ENCODE measurements around the gene MCM9. TPM values are rescaled to one million over a fixed set of nuclear protein-coding genes. Genes with fewer than 3 reads are reported as not detected.
A peak's percentile ranks its signal among the peaks of the same experiment; 100 is the strongest.
"Not testable (repeated sequence)": the region's sequence is repeated elsewhere in the genome, so short reads cannot be mapped to it uniquely, and the experiment has no call there.

The MCM9 gene
- total RNA-seq, 2 donors from 2014 or later, result 24.2 to 28.1 TPM

DNA sequence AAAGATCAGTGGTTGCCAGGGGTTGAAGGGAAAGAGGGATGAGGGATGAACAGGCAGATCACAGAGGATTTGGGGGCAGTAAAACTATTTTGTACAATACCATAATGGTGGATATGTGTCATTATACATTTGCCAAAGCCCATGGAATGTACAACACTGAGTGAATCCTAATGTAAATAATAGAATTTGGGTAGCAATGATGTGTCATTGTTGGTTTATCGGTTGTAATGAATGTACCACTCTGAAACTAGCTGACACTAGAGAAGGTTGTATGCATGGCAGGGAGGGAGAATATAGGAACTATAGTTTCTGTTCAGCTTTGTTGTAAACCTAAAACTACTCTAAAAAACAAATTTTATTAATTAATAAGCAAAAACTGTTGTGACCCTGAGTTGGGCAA is 58.8 kb downstream of the MCM9 start:
- peaks cover 22 to 33% of the 10 kb centered on the region in 2 donors for H3K4me1 Mint-ChIP-seq (ENCODE audit: low read depth in 2 of 2)
- DNase-seq (ENCODE audit: low spot score) (no peak), ATAC-seq (no peak)
- no peak overlapping the region for H3K4me3 Mint-ChIP-seq
- H3K27ac Mint-ChIP-seq, result no peak overlapping the region
- peaks cover 5% of the 10 kb centered on the region for H3K36me3 Mint-ChIP-seq
- H3K27me3 Mint-ChIP-seq, result no peaks in the 10 kb centered on the region
- H3K9me3 Mint-ChIP-seq, result no peaks in the 10 kb centered on the region

DNA sequence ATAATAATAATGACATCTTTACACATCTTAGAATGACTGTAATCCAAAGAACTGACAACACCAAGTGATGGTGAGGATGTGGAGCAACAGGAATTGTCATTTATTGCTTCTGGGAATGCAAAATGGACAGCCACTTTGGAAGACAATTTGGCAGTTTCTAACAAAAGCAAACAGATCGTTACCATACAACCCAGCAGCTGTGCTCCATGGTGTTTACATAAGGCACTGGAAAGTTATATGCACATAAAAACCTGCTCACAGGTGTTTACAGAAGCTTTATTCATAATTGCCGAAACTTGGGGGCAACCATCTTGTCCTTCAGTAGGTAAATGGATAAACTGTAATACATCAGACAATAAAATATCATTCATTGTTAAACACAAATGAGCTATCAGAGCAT is 59.3 kb downstream of the MCM9 start:
- Mint-ChIP-seq H3K4me3 (no peak overlapping the region), H3K27ac (no peak overlapping the region), H3K9me3 (no peaks in the 10 kb centered on the region), H3K36me3 (peaks cover 5% of the 10 kb centered on the region), H3K27me3 (no peaks in the 10 kb centered on the region), H3K4me1 (ENCODE audit: low read depth in 2 of 2) (peaks cover 22 to 34% of the 10 kb centered on the region in 2 donors)
- no peak for DNase-seq (ENCODE audit: low spot score)
- no peak for ATAC-seq

- no peak for DNase-seq (ENCODE audit: low spot score)
- H3K36me3 Mint-ChIP-seq, result no peaks in the 10 kb centered on the region
- no peak for ATAC-seq
- no peak overlapping the region for H3K4me3 Mint-ChIP-seq
- H3K4me1 Mint-ChIP-seq (ENCODE audit: low read depth in 2 of 2), result peaks cover 35 to 48% of the 10 kb centered on the region in 2 donors
- H3K9me3 Mint-ChIP-seq, result no peaks in the 10 kb centered on the region
- H3K27me3 Mint-ChIP-seq, result no peaks in the 10 kb centered on the region
- H3K27ac Mint-ChIP-seq, result no peak overlapping the region
These were observed 61.7 kb downstream of the MCM9 start for GRCh38 chr6:118873239-118873638.

DNA sequence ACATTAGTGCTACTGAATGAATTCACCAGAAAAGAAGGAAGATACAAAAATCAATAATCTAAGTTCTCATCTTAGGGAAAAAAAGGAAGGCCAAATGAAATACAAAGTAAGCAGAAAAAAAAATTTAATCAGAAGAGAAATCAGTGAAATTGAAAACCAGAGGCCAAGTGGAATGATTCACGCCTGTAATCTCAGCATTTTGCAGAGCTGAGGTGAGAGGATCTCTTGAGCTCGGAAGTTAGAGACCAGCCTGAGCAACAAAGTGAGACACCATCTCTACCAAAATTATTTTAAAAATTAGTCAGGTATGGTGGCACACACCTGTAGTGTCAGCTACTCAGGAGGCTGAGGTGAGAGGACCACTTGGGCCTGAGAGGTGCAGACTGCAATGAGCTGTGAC is 62.2 kb downstream of the MCM9 start:
- Mint-ChIP-seq H3K27ac (no peak overlapping the region), H3K9me3 (no peaks in the 10 kb centered on the region), H3K36me3 (no peaks in the 10 kb centered on the region), H3K4me3 (no peak overlapping the region), H3K4me1 (ENCODE audit: low read depth in 2 of 2) (peaks cover 35 to 46% of the 10 kb centered on the region in 2 donors), H3K27me3 (no peaks in the 10 kb centered on the region)
- ATAC-seq, result no peak
- no peak for DNase-seq (ENCODE audit: low spot score)

DNA sequence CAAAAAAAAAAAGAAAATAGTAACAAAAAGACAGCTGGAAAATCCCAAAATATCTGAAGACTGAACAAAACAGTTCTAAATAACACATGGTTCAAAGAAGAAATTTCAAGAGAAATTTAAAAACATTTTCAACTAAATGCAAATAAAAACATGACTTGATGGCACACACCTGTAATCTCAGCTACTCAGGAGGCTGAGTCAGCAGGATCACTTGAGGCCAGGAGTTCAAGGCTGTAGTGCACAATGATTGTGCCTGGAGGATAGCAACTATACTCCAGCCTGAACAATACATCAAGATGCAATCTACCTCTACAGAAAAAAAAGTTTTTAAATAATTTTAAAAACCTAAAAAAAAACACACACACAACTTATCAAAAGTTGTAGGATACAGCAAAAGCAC is 62.6 kb downstream of the MCM9 start:
- Mint-ChIP-seq H3K9me3 (no peaks in the 10 kb centered on the region), H3K27me3 (no peaks in the 10 kb centered on the region), H3K36me3 (no peaks in the 10 kb centered on the region), H3K27ac (no peak overlapping the region), H3K4me3 (no peak overlapping the region), H3K4me1 (ENCODE audit: low read depth in 2 of 2) (peaks cover 32 to 45% of the 10 kb centered on the region in 2 donors)
- ATAC-seq, result no peak
- DNase-seq (ENCODE audit: low spot score), result no peak

DNA sequence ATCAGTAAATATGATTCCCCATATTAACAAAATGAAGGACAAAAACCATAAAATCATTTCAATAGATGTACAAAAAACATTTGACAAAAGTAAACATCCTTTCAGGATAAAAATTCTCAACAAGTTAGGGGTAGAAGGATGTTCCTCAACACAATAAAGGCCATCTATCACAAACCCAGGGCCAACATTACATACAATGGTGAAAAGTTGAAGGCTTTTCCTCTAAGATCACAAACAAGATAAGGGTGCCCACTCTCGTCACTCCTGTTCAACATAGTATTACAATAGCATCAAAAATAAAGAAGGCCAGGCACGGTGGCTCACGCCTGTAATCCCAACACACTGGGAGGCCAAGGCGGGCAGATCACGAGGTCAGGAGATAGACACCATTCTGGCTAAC is 63.6 kb downstream of the MCM9 start:
- H3K27ac Mint-ChIP-seq, result no peak overlapping the region
- H3K4me3 Mint-ChIP-seq, result no peak overlapping the region
- ATAC-seq (no peak), DNase-seq (ENCODE audit: low spot score) (no peak)
- peaks cover 3% of the 10 kb centered on the region for H3K36me3 Mint-ChIP-seq
- H3K9me3 Mint-ChIP-seq, result no peaks in the 10 kb centered on the region
- H3K27me3 Mint-ChIP-seq, result no peaks in the 10 kb centered on the region
- peaks cover 33 to 45% of the 10 kb centered on the region in 2 donors for H3K4me1 Mint-ChIP-seq (ENCODE audit: low read depth in 2 of 2)

GRCh38 chr6:118869894-118870589 is 64.9 kb downstream of the MCM9 start:
- no peak overlapping the region for H3K27ac Mint-ChIP-seq
- no peaks in the 10 kb centered on the region for H3K27me3 Mint-ChIP-seq
- no peak overlapping the region for H3K4me3 Mint-ChIP-seq
- peaks cover 9% of the 10 kb centered on the region for H3K36me3 Mint-ChIP-seq
- H3K4me1 Mint-ChIP-seq (ENCODE audit: low read depth in 2 of 2), result peaks cover 45 to 54% of the 10 kb centered on the region in 2 donors
- H3K9me3 Mint-ChIP-seq, result no peaks in the 10 kb centered on the region
- DNase-seq (ENCODE audit: low spot score) (no peak), ATAC-seq (no peak)

DNA sequence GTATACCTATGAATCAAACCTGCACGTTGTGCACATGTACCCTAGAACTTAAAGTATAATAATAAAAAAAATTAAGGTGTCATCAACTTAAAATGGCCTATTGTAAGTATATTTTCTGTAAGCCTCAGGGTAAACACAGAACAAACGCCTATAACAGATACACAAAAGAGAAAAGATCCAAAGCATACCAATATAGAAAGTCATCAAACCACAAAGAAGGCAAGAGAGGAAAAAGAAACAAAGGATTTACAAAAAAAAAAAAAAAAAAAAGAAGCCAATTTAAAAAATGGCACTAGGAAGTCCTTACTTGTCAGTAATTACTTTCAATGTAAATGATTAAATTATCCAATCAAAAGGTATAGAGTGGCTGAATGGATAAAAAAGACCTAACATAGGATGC is 65.6 kb downstream of the MCM9 start:
- Mint-ChIP-seq H3K9me3 (no peaks in the 10 kb centered on the region), H3K4me1 (ENCODE audit: low read depth in 2 of 2) (peaks cover 52 to 60% of the 10 kb centered on the region in 2 donors), H3K27ac (no peak overlapping the region), H3K36me3 (peaks cover 9% of the 10 kb centered on the region), H3K27me3 (no peaks in the 10 kb centered on the region), H3K4me3 (no peak overlapping the region)
- ATAC-seq (no peak), DNase-seq (ENCODE audit: low spot score) (no peak)

DNA sequence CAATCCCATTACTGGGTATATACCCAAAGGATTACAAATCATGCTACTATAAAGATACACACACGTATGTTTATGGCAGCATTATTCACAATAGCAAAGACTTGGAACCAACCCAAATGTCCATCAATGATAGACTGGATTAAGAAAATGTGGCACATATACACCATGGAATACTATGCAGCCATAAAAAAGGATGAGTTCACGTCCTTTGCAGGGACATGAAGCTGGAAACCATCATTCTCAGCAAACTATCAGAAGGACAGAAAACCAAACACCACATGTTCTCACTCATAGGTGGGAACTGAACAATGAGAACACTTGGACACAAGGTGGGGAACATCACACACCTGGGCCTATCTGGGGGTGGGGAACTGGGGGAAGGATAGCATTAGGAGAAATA is 66.1 kb downstream of the MCM9 start:
- H3K27me3 Mint-ChIP-seq; H3K9me3 Mint-ChIP-seq; H3K36me3 Mint-ChIP-seq; H3K27ac Mint-ChIP-seq; H3K4me3 Mint-ChIP-seq; ATAC-seq; DNase-seq (ENCODE audit: low spot score): not testable (repeated sequence)
- H3K4me1 Mint-ChIP-seq (ENCODE audit: low read depth in 2 of 2), result peaks cover 55 to 65% of the 10 kb centered on the region in 2 donors

DNA sequence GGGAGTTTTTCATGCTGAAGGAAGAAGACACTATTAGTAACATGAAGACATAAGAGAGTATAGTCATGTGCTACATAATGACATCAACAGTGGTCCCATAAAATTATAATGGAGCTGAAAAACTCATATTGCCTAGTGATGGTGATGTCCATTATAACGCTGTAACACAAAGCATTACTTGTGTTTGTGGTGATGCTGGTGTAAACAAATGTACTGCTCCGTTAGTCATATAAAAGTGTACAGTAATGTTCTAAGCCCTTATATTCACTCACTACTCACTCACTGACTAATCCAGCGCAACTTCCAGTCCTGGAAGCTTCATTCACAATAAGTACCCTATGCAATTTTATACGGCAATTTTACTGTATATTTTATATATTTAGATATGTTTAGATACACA is 67.8 kb downstream of the MCM9 start:
- no peak for ATAC-seq
- Mint-ChIP-seq H3K27me3 (no peaks in the 10 kb centered on the region), H3K36me3 (peaks cover 9% of the 10 kb centered on the region), H3K4me3 (no peak overlapping the region), H3K4me1 (ENCODE audit: low read depth in 2 of 2) (peaks cover 55 to 70% of the 10 kb centered on the region in 2 donors), H3K9me3 (no peaks in the 10 kb centered on the region), H3K27ac (no peak overlapping the region)
- no peak for DNase-seq (ENCODE audit: low spot score)

DNA sequence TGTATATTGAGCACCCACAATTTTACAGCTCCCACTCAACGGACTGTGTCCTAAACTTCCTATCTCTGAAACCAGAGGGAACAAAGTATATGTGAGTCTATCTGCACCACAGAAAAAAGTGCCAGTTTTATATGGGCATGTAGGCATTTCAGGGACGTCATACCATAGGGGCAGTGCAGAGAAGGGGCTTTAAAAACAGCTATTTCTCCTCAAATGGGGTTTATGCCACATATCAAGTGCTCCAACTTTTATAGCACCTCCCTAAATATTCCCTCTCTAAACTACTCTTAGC is 69.9 kb downstream of the MCM9 start:
- peak overlapping the region in 1 of 2 donors; percentile 25 for H3K27ac Mint-ChIP-seq
- peaks cover 14% of the 10 kb centered on the region for H3K36me3 Mint-ChIP-seq
- DNase-seq (ENCODE audit: low spot score) (no peak), ATAC-seq (no peak)
- H3K4me3 Mint-ChIP-seq, result no peak overlapping the region
- peaks cover 54 to 62% of the 10 kb centered on the region in 2 donors for H3K4me1 Mint-ChIP-seq (ENCODE audit: low read depth in 2 of 2)
- H3K9me3 Mint-ChIP-seq, result no peaks in the 10 kb centered on the region
- no peaks in the 10 kb centered on the region for H3K27me3 Mint-ChIP-seq

DNA sequence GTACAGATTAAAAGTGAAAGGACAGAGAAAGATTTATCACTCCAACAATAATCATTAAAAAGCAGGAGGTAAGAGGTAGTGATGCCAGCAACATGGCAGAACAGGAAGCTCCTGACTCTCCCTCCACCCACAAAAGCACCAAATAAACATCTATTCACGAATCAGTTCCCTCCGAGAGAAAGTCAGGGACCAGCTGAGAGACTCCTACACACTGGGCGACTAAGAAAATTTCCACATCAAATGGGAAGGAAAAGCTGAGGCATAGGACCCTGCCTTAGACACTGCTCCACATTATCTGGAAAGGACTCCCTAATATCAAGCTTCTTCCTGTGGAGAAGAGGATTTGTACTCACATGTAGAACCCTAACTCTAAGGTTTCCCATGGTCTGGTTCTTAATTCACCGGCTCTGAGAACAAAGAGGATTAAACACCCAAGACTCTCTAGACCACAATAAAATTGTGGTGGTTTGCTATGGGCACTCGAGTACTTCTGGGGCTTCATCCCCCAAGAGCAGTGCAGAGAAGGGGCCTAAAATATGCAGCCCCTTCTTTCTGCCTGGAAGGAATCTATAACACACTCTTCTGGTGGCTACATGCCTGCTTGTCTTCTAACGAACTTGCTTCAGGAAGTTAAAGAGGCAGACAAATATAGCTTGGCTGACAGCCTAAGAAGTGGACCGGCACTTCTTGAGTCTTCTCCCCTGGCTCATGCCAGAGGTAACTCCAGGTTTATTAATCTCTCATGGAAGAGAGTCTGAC is 70.4 kb downstream of the MCM9 start:
- H3K9me3 Mint-ChIP-seq, result no peaks in the 10 kb centered on the region
- H3K36me3 Mint-ChIP-seq, result peaks cover 16% of the 10 kb centered on the region
- peak overlapping the region in 1 of 2 donors; percentile 25 for H3K27ac Mint-ChIP-seq
- ATAC-seq, result peak in 1 of 2 donors; percentile 20
- peaks cover 53 to 62% of the 10 kb centered on the region in 2 donors for H3K4me1 Mint-ChIP-seq (ENCODE audit: low read depth in 2 of 2)
- H3K4me3 Mint-ChIP-seq, result peak overlapping the region; percentile 7
- H3K27me3 Mint-ChIP-seq, result no peaks in the 10 kb centered on the region
- DNase-seq (ENCODE audit: low spot score), result no peak

DNA sequence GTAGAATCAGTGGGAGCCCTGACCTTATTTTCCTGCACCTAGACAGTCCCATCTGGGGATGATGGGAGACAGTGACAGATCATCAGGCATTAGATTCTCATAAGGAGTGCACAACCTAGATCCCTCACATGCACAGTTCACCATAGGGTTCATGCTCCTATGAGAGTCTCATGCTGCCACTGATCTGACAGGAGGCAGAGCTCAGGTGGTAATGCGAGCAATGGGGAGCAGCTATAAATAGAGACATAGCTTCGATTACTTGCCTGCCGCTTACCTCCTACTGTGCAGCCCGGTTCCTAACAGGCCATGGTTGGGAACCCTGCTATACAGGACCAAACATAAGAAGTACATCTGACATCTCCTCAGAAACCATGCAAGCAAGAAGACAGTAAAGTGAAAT is 72.5 kb downstream of the MCM9 start:
- H3K4me1 Mint-ChIP-seq (ENCODE audit: low read depth in 2 of 2), result peaks cover 53 to 63% of the 10 kb centered on the region in 2 donors
- H3K27ac Mint-ChIP-seq, result no peak overlapping the region
- peaks cover 16% of the 10 kb centered on the region for H3K36me3 Mint-ChIP-seq
- no peaks in the 10 kb centered on the region for H3K9me3 Mint-ChIP-seq
- H3K4me3 Mint-ChIP-seq, result no peak overlapping the region
- DNase-seq (ENCODE audit: low spot score) (no peak), ATAC-seq (no peak)
- no peaks in the 10 kb centered on the region for H3K27me3 Mint-ChIP-seq

DNA sequence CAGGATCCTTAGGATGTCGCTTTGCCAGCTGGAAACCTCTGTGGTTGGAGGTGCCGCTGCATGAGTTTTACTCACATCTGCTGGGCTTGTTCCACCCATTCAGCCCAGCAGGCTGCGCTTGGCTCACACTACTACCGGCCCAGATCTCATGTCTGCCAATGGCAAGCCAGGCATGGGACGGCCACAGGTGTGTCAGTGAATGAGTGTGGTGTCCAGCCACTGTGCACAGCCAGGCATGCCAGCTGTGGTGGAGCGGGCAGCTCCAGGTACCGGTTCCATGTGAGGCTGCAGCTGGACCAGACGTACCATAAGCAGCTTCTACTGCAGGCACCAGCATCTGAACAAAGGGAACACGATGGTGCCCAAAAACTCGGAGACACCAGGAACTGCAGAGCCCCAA is 74.1 kb downstream of the MCM9 start:
- Mint-ChIP-seq H3K27me3 (no peaks in the 10 kb centered on the region), H3K27ac (no peak overlapping the region), H3K9me3 (no peaks in the 10 kb centered on the region), H3K4me1 (ENCODE audit: low read depth in 2 of 2) (peaks cover 51 to 55% of the 10 kb centered on the region in 2 donors), H3K36me3 (peaks cover 8% of the 10 kb centered on the region), H3K4me3 (no peak overlapping the region)
- no peak for DNase-seq (ENCODE audit: low spot score)
- peak; percentile 28 to 36 for ATAC-seq
